CD4-positive, alpha-beta T cell treated with Interleukin-6 for 4 hours (primary cell): ENCODE results near the gene CMAS.
"Not testable (repeated sequence)": the region's sequence is repeated elsewhere in the genome, so short reads cannot be mapped to it uniquely, and the experiment has no call there.

Experiments used
- DNase-seq: peaks from one replicate; pipeline ENCODE4 v3.0.0-alpha.2; 2020; ENCODE audit warnings: mixed read lengths

The CMAS gene

DNA sequence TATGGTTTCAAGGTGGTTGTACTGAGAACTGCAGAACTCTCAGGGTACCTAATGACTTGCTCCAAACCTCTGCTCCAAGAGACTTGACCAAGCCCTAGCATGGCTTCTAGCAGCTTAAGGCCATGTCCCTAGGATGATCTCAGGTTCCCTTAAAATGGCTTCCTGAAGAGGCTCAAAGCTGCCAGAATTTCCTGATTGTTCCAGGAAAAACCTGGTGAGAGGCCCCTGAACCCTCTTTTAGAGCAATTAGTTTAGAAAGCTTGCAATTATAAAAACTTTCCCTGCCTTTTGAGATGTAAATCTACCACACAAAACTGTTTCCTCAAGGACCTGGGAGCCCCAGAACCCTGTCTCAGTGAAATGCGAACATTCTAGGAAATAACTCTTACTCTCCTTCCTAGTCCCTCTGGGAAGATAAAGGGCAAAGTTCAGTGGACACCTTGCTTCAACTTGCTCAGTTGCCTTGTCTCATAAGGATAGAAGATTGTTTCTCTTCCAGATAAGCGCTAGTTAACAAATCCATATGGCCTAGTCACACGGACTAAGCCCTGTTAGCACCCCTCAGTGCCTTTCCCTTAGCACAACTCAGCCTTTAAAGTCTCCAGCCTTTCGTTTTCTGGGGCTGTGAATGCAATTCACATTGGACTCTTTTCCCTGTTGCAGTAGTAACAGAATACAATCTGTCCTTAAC, 2.5 kb downstream of the CMAS start:
- DNase-seq: no peak

- no peak for DNase-seq
Measured at GRCh38 chr12:22050078-22050477, 4.1 kb downstream of the CMAS start.

- no peak for DNase-seq
Measured at GRCh38 chr12:22051114-22051698, 5.2 kb downstream of the CMAS start.

- not testable (repeated sequence) for DNase-seq
Measured at GRCh38 chr12:22052994-22053393, 7.0 kb downstream of the CMAS start.

- no peak for DNase-seq
Measured at GRCh38 chr12:22054155-22054554, 8.1 kb downstream of the CMAS start.

DNA sequence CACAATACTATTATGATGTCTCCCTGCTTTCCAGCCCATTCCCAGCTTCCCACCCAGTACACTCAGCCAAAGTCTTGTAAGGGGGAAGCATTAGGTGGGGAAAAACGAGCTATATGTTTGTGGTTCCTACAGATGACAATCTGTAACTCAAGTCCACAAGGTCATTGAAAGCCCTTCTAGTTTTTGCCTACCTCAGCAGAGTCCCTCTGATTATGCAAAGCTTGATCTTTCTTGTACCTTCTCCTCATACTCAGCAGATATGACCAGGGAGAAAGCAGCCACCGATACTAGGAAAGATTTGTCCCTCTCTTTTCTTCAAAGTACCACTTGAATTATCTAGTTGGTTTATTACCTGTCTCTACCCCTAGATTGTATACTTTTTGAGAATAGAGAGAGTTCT, 10.6 kb downstream of the CMAS start:
- DNase-seq: no peak

GRCh38 chr12:22059976-22060647, 14.1 kb downstream of the CMAS start:
- DNase-seq: no peak

GRCh38 chr12:22064968-22065367, 18.9 kb downstream of the CMAS start:
- DNase-seq: no peak

GRCh38 chr12:22066310-22066709, 20.3 kb downstream of the CMAS start:
- DNase-seq: no peak

- DNase-seq: no peak
Measured at GRCh38 chr12:22069851-22070250, 23.8 kb downstream of the CMAS start.

DNA sequence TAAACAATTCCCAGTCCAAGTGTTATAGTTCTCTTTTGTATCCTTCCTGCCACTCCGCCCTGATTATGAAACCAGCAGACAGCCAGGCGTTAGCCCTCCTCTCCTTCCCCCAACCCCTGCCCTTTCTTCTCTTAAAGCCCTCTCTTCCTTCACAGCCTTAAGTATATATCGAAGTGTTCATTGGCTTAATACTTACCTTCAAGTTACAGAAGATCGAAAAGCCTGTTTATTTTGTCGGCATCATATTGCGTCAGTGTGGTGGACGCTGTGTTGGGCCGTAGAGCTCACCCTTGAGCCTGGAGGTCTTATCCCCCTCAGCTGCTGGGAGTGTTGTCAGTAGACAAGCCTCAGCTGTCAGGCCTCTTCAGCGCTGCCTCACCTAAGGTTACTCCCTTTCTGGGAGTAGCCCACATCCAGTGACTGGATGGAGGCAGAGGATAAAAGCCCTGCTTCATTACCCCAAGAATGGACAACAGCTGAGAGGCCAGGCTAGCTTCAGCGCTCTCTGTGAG, 36.2 kb downstream of the CMAS start:
- no peak for DNase-seq

DNA sequence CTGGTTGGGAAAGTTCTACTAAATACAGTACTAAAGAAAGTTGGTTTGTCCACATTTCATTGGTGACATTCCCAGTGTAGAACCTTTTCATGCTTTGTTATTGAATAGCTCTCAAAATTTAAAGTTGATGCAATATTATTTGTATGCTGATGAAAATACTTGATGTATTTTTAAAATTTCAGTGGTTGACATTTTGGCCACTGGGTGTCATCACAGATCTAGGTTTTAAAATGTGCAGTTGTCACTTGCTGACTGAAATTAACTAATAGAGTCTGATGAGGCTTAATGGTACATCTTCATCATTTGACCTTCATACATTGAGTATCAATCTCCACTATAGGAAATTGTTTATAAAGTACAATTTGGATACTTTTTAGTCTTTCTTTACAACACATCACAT, 37.1 kb downstream of the CMAS start:
- peak; percentile 48 for DNase-seq

- DNase-seq: no peak
Measured at GRCh38 chr12:22084852-22085251, 38.8 kb downstream of the CMAS start.

- no peak for DNase-seq
Measured at GRCh38 chr12:22088886-22089285, 42.9 kb downstream of the CMAS start.

DNA sequence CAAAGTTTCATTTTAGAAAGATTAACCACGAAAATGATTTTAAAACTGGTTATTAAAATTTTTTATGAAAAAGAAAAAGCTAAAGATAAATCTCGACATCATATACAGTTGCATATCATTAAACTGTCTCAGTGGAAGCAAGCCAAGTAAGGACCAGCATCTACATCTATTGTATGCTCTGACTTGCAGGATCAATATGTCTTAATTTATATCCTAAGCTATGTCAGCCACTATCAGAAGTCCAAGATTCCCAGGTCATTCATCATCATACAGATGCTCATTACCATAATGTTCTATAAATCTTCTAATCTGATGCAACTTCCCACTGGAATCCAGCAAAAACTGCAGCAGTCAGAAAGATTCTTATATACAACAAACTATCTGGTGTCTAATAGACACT, 43.5 kb downstream of the CMAS start:
- DNase-seq: no peak

- DNase-seq: not testable (repeated sequence)
Measured at GRCh38 chr12:22099062-22099461, 53.0 kb downstream of the CMAS start.

- DNase-seq: peak; percentile 61
Measured at GRCh38 chr12:22100958-22101748, 55.1 kb downstream of the CMAS start.

GRCh38 chr12:22101749-22102243, 55.8 kb downstream of the CMAS start:
- DNase-seq: peak; percentile 8

DNA sequence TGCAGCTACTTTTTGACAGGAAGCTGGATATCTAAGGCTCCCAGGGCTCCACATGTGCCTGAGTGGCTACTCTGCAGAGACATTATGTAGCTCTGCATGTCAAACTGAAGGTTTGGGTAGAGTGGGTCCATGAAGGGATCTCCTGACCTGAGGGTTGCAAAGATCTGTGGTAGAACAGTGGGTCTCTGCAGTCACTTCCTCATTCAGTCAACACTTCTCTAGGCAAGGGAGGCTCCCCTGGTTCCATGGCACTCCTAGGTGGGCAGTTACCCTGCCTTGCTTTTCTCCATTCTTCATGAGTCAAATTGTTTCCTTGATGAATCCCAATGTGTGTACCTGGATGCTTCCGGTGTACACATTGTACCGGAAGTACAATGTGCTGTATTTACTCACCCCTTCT, 57.4 kb downstream of the CMAS start:
- DNase-seq: no peak

GRCh38 chr12:22105542-22105941, 59.5 kb downstream of the CMAS start:
- DNase-seq: no peak

DNA sequence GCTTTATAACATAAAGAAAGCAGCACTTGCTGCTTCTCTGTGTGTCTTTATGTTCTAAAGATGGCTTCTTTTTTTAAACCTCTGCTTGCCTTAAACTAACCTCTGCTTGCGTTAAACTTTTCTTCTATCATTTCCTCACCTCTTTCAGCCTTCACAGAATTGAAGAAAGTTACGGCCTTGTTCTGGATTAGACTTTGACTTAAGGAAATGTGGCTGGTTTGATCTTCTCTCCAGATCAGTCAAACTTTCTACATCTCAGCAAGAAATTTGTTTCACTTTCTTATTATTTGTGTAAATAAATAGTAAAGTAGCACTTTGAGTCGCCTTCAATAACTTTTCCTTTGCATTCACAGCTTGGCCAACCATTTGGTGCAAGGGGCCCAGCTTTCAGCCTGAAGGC, 64.2 kb downstream of the CMAS start:
- no peak for DNase-seq
